ENCODE results near the gene LRSAM1.

The LRSAM1 gene

GRCh38 chr9:127422787-127423186 is 28.5 kb upstream of the LRSAM1 start:
- Mint-ChIP-seq H3K36me3 (ENCODE audit: low read depth) (peaks cover 6% of the 10 kb centered on the region), H3K27me3 (ENCODE audit: low read depth, poor library complexity) (peaks cover 7% of the 10 kb centered on the region), H3K4me1 (peaks cover 50% of the 10 kb centered on the region), H3K4me3 (peak overlapping the region; percentile 99), H3K9me3 (no peaks in the 10 kb centered on the region), H3K27ac (peak overlapping the region; percentile 99)
- no peak for DNase-seq
- TF ChIP-seq CTCF (IDR thresholded peaks at IDR 0.05): no peak

- Mint-ChIP-seq H3K36me3 (ENCODE audit: low read depth) (peaks cover 10% of the 10 kb centered on the region), H3K27me3 (ENCODE audit: low read depth, poor library complexity) (peaks cover 7% of the 10 kb centered on the region), H3K9me3 (no peaks in the 10 kb centered on the region), H3K4me1 (peaks cover 50% of the 10 kb centered on the region), H3K27ac (peak overlapping the region; percentile 99), H3K4me3 (peak overlapping the region; percentile 99)
- no peak for TF ChIP-seq CTCF (IDR thresholded peaks at IDR 0.05)
- DNase-seq: no peak
Observed at GRCh38 chr9:127423476-127423933, 27.8 kb upstream of the LRSAM1 start.

DNA sequence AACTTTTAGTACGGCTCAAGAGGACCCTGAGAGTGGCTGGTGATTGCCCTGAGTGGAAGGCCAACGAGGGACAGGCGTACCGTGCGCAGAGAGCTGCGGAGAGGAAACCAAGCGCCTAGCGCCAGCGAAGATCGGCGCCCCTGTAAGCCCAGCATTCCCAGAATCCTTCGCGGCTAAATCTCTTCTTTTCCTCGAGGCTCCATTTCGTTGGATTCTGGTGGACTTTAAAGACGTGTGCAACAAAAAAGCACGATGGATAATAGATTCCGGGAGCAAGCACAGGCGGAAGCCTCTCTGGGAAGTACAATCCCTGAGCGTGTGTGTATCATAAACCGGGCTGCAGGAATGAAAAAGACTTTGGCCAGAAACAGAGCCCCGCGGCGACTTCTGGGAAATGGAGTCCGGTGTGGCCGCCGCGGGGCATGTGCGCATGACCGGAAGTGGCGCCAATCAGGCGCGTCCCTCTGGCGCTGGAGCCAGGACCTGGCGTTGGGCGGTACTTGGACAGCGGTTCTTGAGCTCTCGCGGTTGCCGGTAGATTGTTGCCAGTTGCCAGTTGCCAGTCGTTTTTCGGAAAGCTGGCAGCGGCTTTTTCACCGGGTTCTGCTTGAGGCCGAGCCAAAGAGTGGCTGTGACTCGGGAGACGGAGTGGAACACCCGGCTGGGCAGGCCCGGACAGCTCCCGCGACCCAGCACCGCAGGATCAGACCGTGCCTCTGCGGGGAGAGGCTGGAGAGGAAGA is 27.2 kb upstream of the LRSAM1 start, which contains the start of gene ZNF79:
TSS of gene ZNF79 (plus strand) at position 449 of the 742 bp plus-strand sequence. CDS start 406 bp downstream, outside the sequence.
- Mint-ChIP-seq H3K27me3 (ENCODE audit: low read depth, poor library complexity) (peaks cover 7% of the 10 kb centered on the region), H3K4me3 (peak within 1 kb of the TSS; percentile 99), H3K9me3 (no peaks in the 10 kb centered on the region), H3K4me1 (peaks cover 50% of the 10 kb centered on the region), H3K27ac (peak within 1 kb of the TSS; percentile 99), H3K36me3 (ENCODE audit: low read depth) (peaks cover 15% of the 10 kb centered on the region)
- DNase-seq: peak; percentile 95
- no peak for TF ChIP-seq CTCF (IDR thresholded peaks at IDR 0.05)

DNA sequence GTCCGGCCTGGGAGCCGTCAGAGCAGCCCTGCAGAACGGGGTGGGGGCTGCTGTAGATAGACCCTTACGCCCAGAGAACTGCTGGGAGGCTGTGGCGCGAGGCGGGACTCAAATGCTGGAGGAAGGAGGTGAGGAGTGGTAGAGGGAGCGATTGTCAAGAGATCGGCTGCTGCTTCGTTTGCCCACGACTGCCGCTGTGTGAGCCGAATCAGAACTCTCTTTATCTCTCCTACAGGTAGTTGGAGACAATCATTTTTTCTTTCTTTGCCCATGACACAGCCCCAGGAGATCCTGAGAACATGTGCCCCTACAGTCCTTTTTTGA is 26.7 kb upstream of the LRSAM1 start:
- Mint-ChIP-seq H3K36me3 (ENCODE audit: low read depth) (peaks cover 17% of the 10 kb centered on the region), H3K4me3 (peak overlapping the region; percentile 99), H3K9me3 (no peaks in the 10 kb centered on the region), H3K27me3 (ENCODE audit: low read depth, poor library complexity) (peaks cover 7% of the 10 kb centered on the region), H3K27ac (peak overlapping the region; percentile 99), H3K4me1 (peaks cover 50% of the 10 kb centered on the region)
- no peak for DNase-seq
- no peak for TF ChIP-seq CTCF (IDR thresholded peaks at IDR 0.05)

GRCh38 chr9:127426756-127427155 is 24.6 kb upstream of the LRSAM1 start:
- TF ChIP-seq CTCF (IDR thresholded peaks at IDR 0.05): no peak
- Mint-ChIP-seq H3K9me3 (no peaks in the 10 kb centered on the region), H3K36me3 (ENCODE audit: low read depth) (peaks cover 38% of the 10 kb centered on the region), H3K4me1 (peaks cover 47% of the 10 kb centered on the region), H3K27me3 (ENCODE audit: low read depth, poor library complexity) (peaks cover 7% of the 10 kb centered on the region), H3K4me3 (peak overlapping the region; percentile 99), H3K27ac (peak overlapping the region; percentile 69)
- DNase-seq: no peak

DNA sequence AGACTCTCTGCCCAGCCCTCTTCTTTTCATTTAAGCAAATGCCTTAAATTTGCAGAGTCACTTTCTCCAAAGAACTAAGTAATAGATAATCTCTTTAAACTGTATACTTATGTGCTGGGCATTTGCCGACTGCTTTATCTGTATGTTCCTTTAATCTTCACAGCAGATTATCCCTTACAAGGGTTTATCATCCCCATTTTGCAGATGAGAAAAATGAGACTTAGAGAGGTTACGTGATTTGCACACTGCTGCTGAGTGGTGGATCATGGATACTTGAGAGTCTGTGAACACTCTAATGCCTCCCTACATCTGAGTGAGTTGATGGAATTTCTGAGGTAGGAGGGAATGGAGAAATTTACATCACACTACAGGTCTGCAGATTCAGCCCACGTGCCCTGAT is 23.0 kb upstream of the LRSAM1 start:
- no peaks in the 10 kb centered on the region for H3K9me3 Mint-ChIP-seq
- peaks cover 51% of the 10 kb centered on the region for H3K36me3 Mint-ChIP-seq (ENCODE audit: low read depth)
- no peak overlapping the region for H3K4me3 Mint-ChIP-seq
- H3K27me3 Mint-ChIP-seq (ENCODE audit: low read depth, poor library complexity): no peaks in the 10 kb centered on the region
- TF ChIP-seq CTCF (IDR thresholded peaks at IDR 0.05): no peak
- no peak overlapping the region for H3K27ac Mint-ChIP-seq
- peaks cover 31% of the 10 kb centered on the region for H3K4me1 Mint-ChIP-seq
- DNase-seq: no peak
